SU-DHL-6 (cell line): ENCODE results near the gene AGXT.

Experiments used
- EZH2phosphoT487 ChIP-seq: fragments of 200-600 bp; sonication (generic), shearing (Covaris generic); conservative IDR thresholded peaks from 2 replicates; pipeline ENCODE4 v1.6.1; 2018; ENCODE audit warnings: mild to moderate bottlenecking, antibody characterized with exemption, low read length, moderate library complexity, mixed read lengths
- TF ChIP-seq, protein P1 (sequence below): fragments of 200-600 bp; sonication (generic); IDR thresholded peaks from one replicate; pipeline ENCODE4 v1.5.1; 2017; ENCODE audit warnings: antibody characterized with exemption, mild to moderate bottlenecking, low read length, moderate library complexity; ENCODE audit not compliant: insufficient read depth, poor library complexity, severe bottlenecking

DNA sequence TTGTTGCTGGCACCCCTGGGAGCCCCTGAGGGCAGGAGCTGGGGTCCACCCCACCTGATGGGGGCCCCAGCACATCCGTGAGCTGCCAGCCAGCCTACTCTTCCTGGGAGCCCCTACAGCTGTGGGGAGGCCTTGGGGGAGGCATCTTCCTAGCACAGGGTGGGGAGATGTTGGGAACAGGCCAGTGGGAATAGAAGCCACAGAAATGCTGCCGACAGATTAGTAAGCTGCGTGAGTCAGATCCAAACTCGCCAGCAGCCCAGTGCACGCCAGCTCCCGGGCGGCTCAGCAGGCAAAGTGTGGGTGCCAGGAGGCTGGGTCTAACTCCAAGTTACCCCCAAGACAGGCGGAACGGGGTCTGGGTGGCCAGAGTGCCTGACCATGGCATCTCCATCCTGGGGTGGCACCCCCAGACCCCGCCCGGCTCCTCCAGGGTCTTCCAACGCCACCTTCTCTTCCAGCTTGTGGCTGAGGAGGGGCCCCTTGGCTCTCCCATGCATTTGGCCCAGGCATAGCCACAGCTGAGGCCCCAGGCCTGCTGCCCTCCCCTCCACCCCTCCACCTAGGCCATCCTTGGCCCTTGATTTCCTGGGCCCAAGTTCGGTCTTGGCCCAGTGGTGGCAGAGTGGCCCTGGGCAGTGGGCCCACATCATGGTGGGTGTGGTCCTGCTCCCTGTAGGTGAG, 52.8 kb downstream of the AGXT start:
- TF ChIP-seq, protein P1, sequence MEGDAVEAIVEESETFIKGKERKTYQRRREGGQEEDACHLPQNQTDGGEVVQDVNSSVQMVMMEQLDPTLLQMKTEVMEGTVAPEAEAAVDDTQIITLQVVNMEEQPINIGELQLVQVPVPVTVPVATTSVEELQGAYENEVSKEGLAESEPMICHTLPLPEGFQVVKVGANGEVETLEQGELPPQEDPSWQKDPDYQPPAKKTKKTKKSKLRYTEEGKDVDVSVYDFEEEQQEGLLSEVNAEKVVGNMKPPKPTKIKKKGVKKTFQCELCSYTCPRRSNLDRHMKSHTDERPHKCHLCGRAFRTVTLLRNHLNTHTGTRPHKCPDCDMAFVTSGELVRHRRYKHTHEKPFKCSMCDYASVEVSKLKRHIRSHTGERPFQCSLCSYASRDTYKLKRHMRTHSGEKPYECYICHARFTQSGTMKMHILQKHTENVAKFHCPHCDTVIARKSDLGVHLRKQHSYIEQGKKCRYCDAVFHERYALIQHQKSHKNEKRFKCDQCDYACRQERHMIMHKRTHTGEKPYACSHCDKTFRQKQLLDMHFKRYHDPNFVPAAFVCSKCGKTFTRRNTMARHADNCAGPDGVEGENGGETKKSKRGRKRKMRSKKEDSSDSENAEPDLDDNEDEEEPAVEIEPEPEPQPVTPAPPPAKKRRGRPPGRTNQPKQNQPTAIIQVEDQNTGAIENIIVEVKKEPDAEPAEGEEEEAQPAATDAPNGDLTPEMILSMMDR: no peak
- TF ChIP-seq EZH2phosphoT487: no peak
